Sigmoid colon (tissue), 4 donors: Measurements from ENCODE around the gene MRGPRF.

Experiments used
- CTCF ChIP-seq, 4 experiments: fragments of 450-650 bp in 3 of 4; fragments of 200-600 bp in 1 of 4; IDR thresholded peaks; one replicate each; pipeline ENCODE4 v1.5.1; 2016 to 2019; ENCODE audit warnings: antibody characterized with exemption in 4 of 4, mild to moderate bottlenecking in 3 of 4, moderate library complexity in 2 of 4
- EP300 ChIP-seq, 4 donors: sonication (generic); formaldehyde crosslinking; IDR thresholded peaks; one replicate each; pipeline ENCODE4 v1.6.1; 2017; ENCODE audit warnings: antibody characterized with exemption in 4 of 4
- POLR2AphosphoS5 ChIP-seq, 4 donors: sonication (generic); formaldehyde crosslinking; IDR thresholded peaks; one replicate each; pipeline ENCODE4 v1.6.1; 2017; ENCODE audit warnings: antibody characterized with exemption in 4 of 4

DNA sequence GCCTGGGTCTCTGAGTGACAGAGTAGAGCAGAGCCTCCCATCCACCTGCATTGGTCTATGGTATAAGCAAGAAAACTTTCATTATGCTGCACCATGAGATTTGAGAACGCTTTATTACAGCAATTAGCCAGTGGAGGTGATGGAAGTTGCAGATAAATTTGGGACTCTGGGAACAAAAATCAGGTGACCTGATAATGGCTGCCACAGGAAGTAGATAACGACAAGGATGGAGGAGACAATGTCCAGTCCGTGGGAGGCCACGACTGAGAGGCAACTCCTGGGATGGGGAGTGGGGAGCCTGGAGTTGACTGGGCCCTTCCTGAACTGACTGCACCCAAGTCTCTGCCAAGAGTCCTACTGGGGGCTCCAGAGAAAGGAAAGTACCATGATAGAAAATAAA is 37.0 kb downstream of the MRGPRF start:
- no peak for TF ChIP-seq EP300 (IDR thresholded peaks at IDR 0.05)
- TF ChIP-seq POLR2AphosphoS5 (IDR thresholded peaks at IDR 0.05) = no peak
- no peak for TF ChIP-seq CTCF (IDR thresholded peaks at IDR 0.05)
